Fibroblast of lung (primary cell): ENCODE data around the gene GPR132.

Experiments
- CTCF ChIP-seq, 2 donors: IDR thresholded peaks in 1 of 2; conservative IDR thresholded peaks in 1 of 2; 1 replicate in 1 of 2; 2 replicates in 1 of 2; pipeline ENCODE4 v1.5.1; 2011 to 2012; ENCODE audit warnings: low read length in 2 of 2, control low read depth in 1 of 2, inconsistent platforms in 1 of 2, low read depth in 1 of 2, mild to moderate bottlenecking in 1 of 2
- EZH2 ChIP-seq: IDR thresholded peaks from 2 replicates; pipeline ENCODE4 v1.5.1; 2012; ENCODE audit warnings: low read length, control low read depth, mild to moderate bottlenecking; ENCODE audit errors: missing control alignments

GRCh38 chr14:105060751-105061427 is 4.3 kb downstream of the GPR132 start:
- TF ChIP-seq CTCF (conservative IDR thresholded peaks at IDR 0.05 in 1 of 2, IDR thresholded peaks at IDR 0.05 in 1 of 2; ENCODE audit: low read depth in 1 of 2, low read length in 2 of 2) (no peak), EZH2 (no peak)
